RWPE1 (cell line): ENCODE data around the gene NOP14.

ENCODE experiments used
- CTCF ChIA-PET: fragments of 350-600 bp; sonication (Branson Sonifier 250); formaldehyde crosslinking; extraction: SDS; loops from one replicate; lab custom pipeline; 2021; lab: Yijun Ruan, JAX
- POLR2A ChIA-PET: fragments of 400-600 bp; formaldehyde crosslinking; extraction: SDS; loops from one replicate; lab custom pipeline; 2020; ENCODE audit warnings: antibody characterized with exemption; ENCODE audit not compliant: low non-redundant PET; lab: Yijun Ruan, JAX
- DNase-seq: peaks from one replicate; pipeline ENCODE4 v3.0.0; 2012; ENCODE audit warnings: low spot score
- H3K27ac ChIP-seq: fragments of 450-650 bp; 2 replicates; pipeline ENCODE4 v1.5.1; 2017
- CTCF ChIP-seq: fragments of 450-650 bp; conservative IDR thresholded peaks from 2 replicates; pipeline ENCODE4 v1.5.1; 2017; ENCODE audit warnings: low read depth, mild to moderate bottlenecking

The NOP14 gene

GRCh38 chr4:2942532-2943363 is 20.5 kb downstream of the NOP14 start:
- ChIA-PET CTCF (interaction anchor here (0.5 kb wide), 1 partner anchor 87 kb away, joined by 3 read pairs; no protein-coding TSS in a partner anchor), POLR2A (no interaction called here)
- no peak for DNase-seq
- H3K27ac ChIP-seq = peak overlapping the region; percentile 92
- no peak for TF ChIP-seq CTCF

- peak overlapping the region; percentile 92 for H3K27ac ChIP-seq
- DNase-seq = no peak
- ChIA-PET CTCF (no interaction called here), POLR2A (no interaction called here)
- TF ChIP-seq CTCF = no peak
These were observed 21.1 kb downstream of the NOP14 start for GRCh38 chr4:2942037-2942531.

- TF ChIP-seq CTCF = no peak
- ChIA-PET POLR2A (no interaction called here), CTCF (interaction anchor here (0.6 kb wide), 1 partner anchor 190 kb away, joined by 3 read pairs; no protein-coding TSS in a partner anchor)
- H3K27ac ChIP-seq = peak overlapping the region; percentile 92
- no peak for DNase-seq
These were observed 21.8 kb downstream of the NOP14 start for GRCh38 chr4:2941138-2942036.

- ChIA-PET POLR2A (no interaction called here), CTCF (no interaction called here)
- no peak for DNase-seq
- no peak for TF ChIP-seq CTCF
- H3K27ac ChIP-seq = peak overlapping the region; percentile 92
These were observed 22.7 kb downstream of the NOP14 start for GRCh38 chr4:2940267-2941137.

GRCh38 chr4:2939383-2940243 is 23.6 kb downstream of the NOP14 start:
- CTCF ChIA-PET = no interaction called here
- TF ChIP-seq CTCF = no peak
- no peak for DNase-seq
- POLR2A ChIA-PET = no interaction called here
- peak overlapping the region; percentile 92 for H3K27ac ChIP-seq
